ENCODE results near the gene FSTL3. TPM values are rescaled to one million over a fixed set of nuclear protein-coding genes. Genes with fewer than 3 reads are reported as not detected.

The FSTL3 gene
- total RNA-seq, 4 donors from 2014 or later = 14.4 to 51.6 (median 43.5) TPM

GRCh38 chr19:658916-659839, 17.0 kb upstream of the FSTL3 start:
- intact Hi-C loops (cut with DNase I; ENCODE audit: low total_unique reads) = no loop called here
- 34 to 39% methylated on average over 18 to 42 of the region's 50 CpGs for WGBS, 2 donors
- peak in 1 of 2 donors; percentile 78 for DNase-seq (ENCODE audit: low spot score in 2 of 2)

GRCh38 chr19:660793-661426, 15.3 kb upstream of the FSTL3 start:
- H3K4me3 ChIP-seq (ENCODE audit: low read depth, poor library complexity, severe bottlenecking) = no peak overlapping the region
- TF ChIP-seq POLR2A (IDR thresholded peaks at IDR 0.05) = no peak
- TF ChIP-seq CTCF (IDR thresholded peaks at IDR 0.05) = peak in 1 of 3 donors; percentile 32
- DNase-seq (ENCODE audit: low spot score in 2 of 2) = no peak
- intact Hi-C loops (cut with DNase I; ENCODE audit: low total_unique reads) = loop anchor here (5.0 kb wide), 1 partner anchor 89 kb away; the partner anchor contains the start of gene BSG
- WGBS, 2 donors = 15 to 19% methylated on average over 15 to 19 of the region's 20 CpGs

More at GRCh38 chr19:658916-659839, 17.0 kb upstream of the FSTL3 start:
- no peak overlapping the region for H3K4me3 ChIP-seq (ENCODE audit: low read depth, poor library complexity, severe bottlenecking)
- TF ChIP-seq CTCF (IDR thresholded peaks at IDR 0.05) (no peak), POLR2A (IDR thresholded peaks at IDR 0.05) (no peak)

GRCh38 chr19:661427-662196, 14.6 kb upstream of the FSTL3 start:
- no peak for DNase-seq (ENCODE audit: low spot score in 2 of 2)
- intact Hi-C loops (cut with DNase I; ENCODE audit: low total_unique reads) = loop anchor here (5.0 kb wide), 1 partner anchor 89 kb away; the partner anchor contains the start of gene BSG
- H3K4me3 ChIP-seq (ENCODE audit: low read depth, poor library complexity, severe bottlenecking) = peak overlapping the region; percentile 97
- no peak for TF ChIP-seq CTCF (IDR thresholded peaks at IDR 0.05)
- no peak for TF ChIP-seq POLR2A (IDR thresholded peaks at IDR 0.05)
- WGBS, 2 donors = 5 to 6% methylated on average over 31 of the region's 31 CpGs

GRCh38 chr19:662207-662961, 13.8 kb upstream of the FSTL3 start:
- TF ChIP-seq CTCF (IDR thresholded peaks at IDR 0.05) (no peak), POLR2A (IDR thresholded peaks at IDR 0.05) (no peak)
- peak overlapping the region; percentile 97 for H3K4me3 ChIP-seq (ENCODE audit: low read depth, poor library complexity, severe bottlenecking)
- no peak for DNase-seq (ENCODE audit: low spot score in 2 of 2)
- intact Hi-C loops (cut with DNase I; ENCODE audit: low total_unique reads) = loop anchor here (5.0 kb wide), 1 partner anchor 90 kb away; the partner anchor contains the start of gene BSG
- WGBS, 2 donors = 0 to 1% methylated on average over 28 to 51 of the region's 81 CpGs

All from lower leg skin (tissue), 4 donors.